Measurements from ENCODE around the gene KCNC1.

Gene KCNC1

DNA sequence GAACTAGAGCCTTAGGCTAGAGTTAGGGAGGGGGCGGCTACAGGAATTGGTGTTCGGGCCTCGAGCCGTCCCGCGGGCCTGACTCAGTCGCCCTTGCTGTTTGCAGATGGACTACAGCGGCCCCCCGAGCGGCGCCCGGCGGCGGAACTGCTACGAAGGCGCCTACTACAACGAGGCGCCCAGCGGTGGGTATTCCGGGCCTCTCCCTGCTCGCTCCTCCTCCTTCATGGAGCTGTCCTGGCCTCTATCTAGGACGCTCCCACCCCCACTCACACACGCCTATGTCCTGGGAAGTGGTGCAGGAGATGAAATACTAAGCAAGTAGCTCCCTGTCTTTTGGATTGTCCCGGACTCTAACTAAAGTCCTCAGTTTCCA lies 13.8 kb upstream of the KCNC1 start:
- DNase-seq (ENCODE audit: insufficient read length, low spot score), result no peak
- no peak for FAIRE-seq
- TF ChIP-seq POLR2AphosphoS5 (IDR thresholded peaks at IDR 0.05; ENCODE audit: low read depth, low read length) (no peak), POU2F2 (IDR thresholded peaks at IDR 0.05; ENCODE audit: low read depth, low read length) (no peak), TAF1 (IDR thresholded peaks at IDR 0.05; ENCODE audit: low read depth, low read length) (no peak), POLR2A (IDR thresholded peaks at IDR 0.05; ENCODE audit: low read depth, low read length) (no peak), SPI1 (IDR thresholded peaks at IDR 0.05; ENCODE audit: low read depth, low read length) (no peak), PAX5 (IDR thresholded peaks at IDR 0.05; ENCODE audit: insufficient read depth, low read length, severe bottlenecking) (no peak)

DNA sequence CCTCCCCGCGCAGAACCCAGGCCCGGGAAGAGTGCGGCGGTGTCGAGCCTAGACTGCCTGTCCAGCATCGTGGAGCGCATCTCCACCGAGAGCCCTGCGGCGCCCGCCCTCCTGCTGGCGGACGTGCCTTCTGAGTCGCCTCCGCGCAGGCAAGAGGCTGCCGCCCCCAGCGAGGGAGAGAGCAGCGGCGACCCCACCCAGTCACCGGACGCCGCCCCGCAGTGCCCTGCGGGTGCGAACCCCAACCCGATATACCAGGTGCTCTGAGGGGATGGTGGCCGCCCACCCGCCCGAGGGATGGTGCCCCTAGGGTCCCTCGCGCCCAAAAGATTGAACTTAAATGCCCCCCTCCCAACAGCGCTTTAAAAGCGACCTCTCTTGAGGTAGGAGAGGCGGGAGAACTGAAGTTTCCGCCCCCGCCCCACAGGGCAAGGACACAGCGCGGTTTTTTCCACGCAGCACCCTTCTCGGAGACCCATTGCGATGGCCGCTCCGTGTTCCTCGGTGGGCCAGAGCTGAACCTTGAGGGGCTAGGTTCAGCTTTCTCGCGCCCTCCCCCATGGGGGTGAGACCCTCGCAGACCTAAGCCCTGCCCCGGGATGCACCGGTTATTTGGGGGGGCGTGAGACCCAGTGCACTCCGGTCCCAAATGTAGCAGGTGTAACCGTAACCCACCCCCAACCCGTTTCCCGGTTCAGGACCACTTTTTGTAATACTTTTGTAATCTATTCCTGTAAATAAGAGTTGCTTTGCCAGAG lies 13.2 kb upstream of the KCNC1 start:
- no peak for DNase-seq (ENCODE audit: insufficient read length, low spot score)
- TF ChIP-seq TAF1 (IDR thresholded peaks at IDR 0.05; ENCODE audit: low read depth, low read length) (no peak), PAX5 (IDR thresholded peaks at IDR 0.05; ENCODE audit: insufficient read depth, low read length, severe bottlenecking) (no peak), POLR2A (IDR thresholded peaks at IDR 0.05; ENCODE audit: low read depth, low read length) (no peak), SPI1 (IDR thresholded peaks at IDR 0.05; ENCODE audit: low read depth, low read length) (no peak), POLR2AphosphoS5 (IDR thresholded peaks at IDR 0.05; ENCODE audit: low read depth, low read length) (no peak), POU2F2 (IDR thresholded peaks at IDR 0.05; ENCODE audit: low read depth, low read length) (no peak)
- no peak for FAIRE-seq

- FAIRE-seq (no peak), DNase-seq (ENCODE audit: insufficient read length, low spot score) (no peak)
- TF ChIP-seq TAF1 (IDR thresholded peaks at IDR 0.05; ENCODE audit: low read depth, low read length), result no peak
- TF ChIP-seq POLR2AphosphoS5 (IDR thresholded peaks at IDR 0.05; ENCODE audit: low read depth, low read length), result no peak
- no peak for TF ChIP-seq PAX5 (IDR thresholded peaks at IDR 0.05; ENCODE audit: insufficient read depth, low read length, severe bottlenecking)
- TF ChIP-seq SPI1 (IDR thresholded peaks at IDR 0.05; ENCODE audit: low read depth, low read length), result no peak
- no peak for TF ChIP-seq POLR2A (IDR thresholded peaks at IDR 0.05; ENCODE audit: low read depth, low read length)
- no peak for TF ChIP-seq POU2F2 (IDR thresholded peaks at IDR 0.05; ENCODE audit: low read depth, low read length)
These were observed 12.5 kb upstream of the KCNC1 start for GRCh38 chr11:17722000-17722643.

- no peak for TF ChIP-seq SPI1 (IDR thresholded peaks at IDR 0.05; ENCODE audit: low read depth, low read length)
- no peak for TF ChIP-seq POLR2A (IDR thresholded peaks at IDR 0.05; ENCODE audit: low read depth, low read length)
- no peak for TF ChIP-seq PAX5 (IDR thresholded peaks at IDR 0.05; ENCODE audit: insufficient read depth, low read length, severe bottlenecking)
- no peak for TF ChIP-seq POU2F2 (IDR thresholded peaks at IDR 0.05; ENCODE audit: low read depth, low read length)
- no peak for TF ChIP-seq TAF1 (IDR thresholded peaks at IDR 0.05; ENCODE audit: low read depth, low read length)
- DNase-seq (ENCODE audit: insufficient read length, low spot score) (no peak), FAIRE-seq (no peak)
These were observed 10.3 kb upstream of the KCNC1 start for GRCh38 chr11:17724020-17724908.

GRCh38 chr11:17725174-17725573 lies 9.4 kb upstream of the KCNC1 start:
- no peak for FAIRE-seq

GRCh38 chr11:17730137-17730536 lies 4.4 kb upstream of the KCNC1 start:
- no peak for FAIRE-seq
- DNase-seq (ENCODE audit: insufficient read length, low spot score), result no peak
- TF ChIP-seq TAF1 (IDR thresholded peaks at IDR 0.05; ENCODE audit: low read depth, low read length) (no peak), SPI1 (IDR thresholded peaks at IDR 0.05; ENCODE audit: low read depth, low read length) (no peak)

More at GRCh38 chr11:17725174-17725573, 9.4 kb upstream of the KCNC1 start:
- TF ChIP-seq POLR2A (IDR thresholded peaks at IDR 0.05; ENCODE audit: low read depth, low read length), result no peak
- TF ChIP-seq SPI1 (IDR thresholded peaks at IDR 0.05; ENCODE audit: low read depth, low read length), result peak; percentile 66
- no peak for DNase-seq (ENCODE audit: insufficient read length, low spot score)

- DNase-seq (ENCODE audit: insufficient read length, low spot score) (peak; percentile 73), FAIRE-seq (peak; percentile 94)
- TF ChIP-seq SPI1 (IDR thresholded peaks at IDR 0.05; ENCODE audit: low read depth, low read length) (no peak), TAF1 (IDR thresholded peaks at IDR 0.05; ENCODE audit: low read depth, low read length) (no peak), POLR2AphosphoS5 (IDR thresholded peaks at IDR 0.05; ENCODE audit: low read depth, low read length) (no peak), POLR2A (IDR thresholded peaks at IDR 0.05; ENCODE audit: low read depth, low read length) (no peak), POU2F2 (IDR thresholded peaks at IDR 0.05; ENCODE audit: low read depth, low read length) (no peak), PAX5 (IDR thresholded peaks at IDR 0.05; ENCODE audit: insufficient read depth, low read length, severe bottlenecking) (no peak)
These were observed 3.7 kb upstream of the KCNC1 start for GRCh38 chr11:17730608-17731462.

DNA sequence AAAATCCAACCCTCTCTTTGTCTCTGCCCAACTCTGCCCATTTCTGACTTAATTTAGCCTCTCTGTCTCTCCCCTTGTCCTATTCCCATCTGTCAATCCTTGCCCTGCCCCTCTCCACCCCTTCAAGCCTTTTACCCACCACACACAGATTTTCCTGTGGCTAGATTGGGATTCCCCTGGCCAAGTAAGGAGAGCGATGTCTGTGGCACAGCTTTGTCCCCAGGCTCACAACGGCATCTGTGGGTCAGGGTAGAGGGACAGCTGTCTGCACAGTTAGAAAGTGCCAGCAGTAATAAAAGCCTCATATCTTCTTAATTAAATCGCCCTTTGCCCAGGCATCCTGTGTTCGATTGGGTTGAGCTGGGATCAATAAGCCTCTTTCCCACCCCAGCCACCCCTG lies 1.3 kb upstream of the KCNC1 start:
- FAIRE-seq, result no peak
- DNase-seq (ENCODE audit: insufficient read length, low spot score), result no peak
- TF ChIP-seq SPI1 (IDR thresholded peaks at IDR 0.05; ENCODE audit: low read depth, low read length) (no peak), POLR2AphosphoS5 (IDR thresholded peaks at IDR 0.05; ENCODE audit: low read depth, low read length) (no peak), POLR2A (IDR thresholded peaks at IDR 0.05; ENCODE audit: low read depth, low read length) (no peak), TAF1 (IDR thresholded peaks at IDR 0.05; ENCODE audit: low read depth, low read length) (no peak), PAX5 (IDR thresholded peaks at IDR 0.05; ENCODE audit: insufficient read depth, low read length, severe bottlenecking) (no peak), POU2F2 (IDR thresholded peaks at IDR 0.05; ENCODE audit: low read depth, low read length) (no peak)
